Measurements from ENCODE around the gene SRA1.

- TF ChIP-seq CTCF (IDR thresholded peaks at IDR 0.05) (no peak), POLR2A (IDR thresholded peaks at IDR 0.05) (no peak)
Measured at GRCh38 chr5:140576776-140577201, 19.5 kb upstream of the SRA1 start.
